GM23338 (cell line): Measurements from ENCODE around the gene PKP2. TPM values are rescaled to one million over a fixed set of nuclear protein-coding genes. Genes with fewer than 3 reads are reported as not detected.

Experiments
- ATAC-seq: fragments of 200-7000 bp; cut with Tn5 transposase; 3 replicates; pipeline ENCODE4 v1.9.1; 2020
- DNase-seq: peaks from one replicate; pipeline ENCODE4 v3.0.0-alpha.2; 2015; ENCODE audit warnings: low spot score
- H2AFZ ChIP-seq: fragments of 200-600 bp; sonication (generic); 2 replicates; pipeline ENCODE4 v1.8.0; 2016; ENCODE audit warnings: antibody characterized with exemption, mild to moderate bottlenecking, moderate library complexity
- H3F3A ChIP-seq: fragments of 200-600 bp; sonication (generic); replicated peaks from 2 replicates; pipeline ENCODE4 v1.8.0; 2017; ENCODE audit warnings: antibody characterized with exemption, mixed run types, low read depth
- H3K27ac ChIP-seq: fragments of 200-600 bp; sonication (generic); 2 replicates; pipeline ENCODE4 v1.6.1; 2016; ENCODE audit warnings: low read depth
- H3K27me3 ChIP-seq: fragments of 200-600 bp; sonication (generic); 2 replicates; pipeline ENCODE4 v1.8.0; 2016; ENCODE audit warnings: mild to moderate bottlenecking, mixed run types, moderate library complexity; ENCODE audit not compliant: insufficient read depth
- H3K36me3 ChIP-seq: fragments of 200-600 bp; sonication (generic); 2 replicates; pipeline ENCODE4 v1.8.0; 2016; ENCODE audit warnings: mild to moderate bottlenecking; ENCODE audit not compliant: insufficient read depth
- H3K4me1 ChIP-seq: fragments of 200-600 bp; sonication (generic); 2 replicates; pipeline ENCODE4 v1.8.0; 2016; ENCODE audit warnings: mild to moderate bottlenecking, moderate library complexity; ENCODE audit not compliant: insufficient read depth
- H3K4me2 ChIP-seq: fragments of 200-600 bp; sonication (generic); 2 replicates; pipeline ENCODE4 v1.7.1; 2017; ENCODE audit warnings: mixed run types
- H3K4me3 ChIP-seq: fragments of 200-600 bp; sonication (generic); 2 replicates; pipeline ENCODE4 v1.6.1; 2016; ENCODE audit warnings: mixed run types
- H3K79me2 ChIP-seq: fragments of 200-600 bp; sonication (generic); replicated peaks from 2 replicates; pipeline ENCODE4 v1.8.0; 2017; ENCODE audit warnings: mild to moderate bottlenecking; ENCODE audit not compliant: insufficient read depth
- H3K9me2 ChIP-seq: fragments of 200-600 bp; sonication (generic); 2 replicates; pipeline ENCODE4 v1.8.0; 2017; ENCODE audit not compliant: insufficient read depth
- H4K20me1 ChIP-seq: fragments of 200-600 bp; sonication (generic); replicated peaks from 2 replicates; pipeline ENCODE4 v1.8.0; 2017; ENCODE audit warnings: mild to moderate bottlenecking; ENCODE audit not compliant: insufficient read depth
- H3K27ac Mint-ChIP-seq: 2 replicates; pipeline ENCODE4 v1.8.0; 2020; ENCODE audit warnings: inconsistent platforms, mild to moderate bottlenecking, moderate library complexity, mixed read lengths
- H3K27me3 Mint-ChIP-seq: 3 replicates; pipeline ENCODE4 v1.8.0; 2022; ENCODE audit warnings: low read depth, mild to moderate bottlenecking, moderate library complexity, mixed read lengths, inconsistent platforms; ENCODE audit not compliant: insufficient read depth, poor library complexity
- H3K36me3 Mint-ChIP-seq: 3 replicates; pipeline ENCODE4 v1.8.0; 2021; ENCODE audit warnings: low read depth, mild to moderate bottlenecking, inconsistent platforms, moderate library complexity, mixed read lengths
- H3K4me1 Mint-ChIP-seq: 3 replicates; pipeline ENCODE4 v1.8.0; 2020; ENCODE audit warnings: mild to moderate bottlenecking, inconsistent platforms, mixed read lengths
- H3K4me3 Mint-ChIP-seq: 3 replicates; pipeline ENCODE4 v1.8.0; 2021; ENCODE audit warnings: moderate library complexity, mild to moderate bottlenecking, inconsistent platforms, mixed read lengths
- H3K9me3 Mint-ChIP-seq: 3 replicates; pipeline ENCODE4 v1.8.0; 2020; ENCODE audit warnings: moderate library complexity, mild to moderate bottlenecking, inconsistent platforms, mixed read lengths
- CREB1 ChIP-seq: fragments of 250-450 bp; sonication (Bioruptor Pico); IDR thresholded peaks from 2 replicates; pipeline ENCODE4 v1.5.0; 2020; ENCODE audit warnings: low read depth, mild to moderate bottlenecking, moderate library complexity
- EZH2 ChIP-seq: fragments of 200-600 bp; sonication (generic); IDR thresholded peaks from one replicate; pipeline ENCODE4 v1.8.0; 2017; ENCODE audit warnings: antibody characterized with exemption, mild to moderate bottlenecking, low read depth; ENCODE audit not compliant: unreplicated experiment
- EZH2phosphoT487 ChIP-seq: fragments of 200-600 bp; sonication (generic); IDR thresholded peaks from one replicate; pipeline ENCODE4 v1.8.1; 2018; ENCODE audit warnings: antibody characterized with exemption; ENCODE audit not compliant: unreplicated experiment
- JUNB ChIP-seq: IDR thresholded peaks from one replicate; pipeline ENCODE4 v1.6.1; 2016; ENCODE audit warnings: antibody characterized with exemption; ENCODE audit not compliant: unreplicated experiment
- NANOG ChIP-seq: IDR thresholded peaks from 2 replicates; pipeline ENCODE4 v1.6.1; 2016; ENCODE audit warnings: antibody characterized with exemption, borderline replicate concordance
- POLR2AphosphoS5 ChIP-seq: IDR thresholded peaks from 2 replicates; pipeline ENCODE4 v1.6.1; 2016; ENCODE audit warnings: antibody characterized with exemption, low read depth
- STAT1 ChIP-seq: IDR thresholded peaks from one replicate; pipeline ENCODE4 v1.6.1; 2016; ENCODE audit warnings: antibody characterized with exemption; ENCODE audit not compliant: unreplicated experiment
- ZNF114 ChIP-seq: fragments of 250-450 bp; sonication (Bioruptor Pico); IDR thresholded peaks from 2 replicates; pipeline ENCODE4 v1.5.0; 2020; ENCODE audit warnings: mild to moderate bottlenecking, moderate library complexity
- ZNF331 ChIP-seq: fragments of 250-450 bp; sonication (Bioruptor Pico); IDR thresholded peaks from 2 replicates; pipeline ENCODE4 v1.5.0; 2020; ENCODE audit warnings: low read depth, mild to moderate bottlenecking, moderate library complexity
- polyA plus RNA-seq: library from polyadenylated mRNA; unstranded; fragments of >200 nt; fragmentation: Nextera tagmentation; extraction: Ambion mirVana; gene quantifications from 2 replicates; pipeline ENCODE4 v1.2.1, GENCODE V29; 2016
- total RNA-seq: library from RNA; depleted of rRNA; stranded (reverse); fragments of >200 nt; shearing (Covaris generic); gene quantifications from 2 replicates; pipeline ENCODE4 v1.2.3, GENCODE V29; 2014
- TF ChIP-seq, protein P1 (sequence below): IDR thresholded peaks from 2 replicates; pipeline ENCODE4 v1.6.1; 2016; ENCODE audit warnings: antibody characterized with exemption
- TF ChIP-seq, protein P2 (sequence below): fragments of 250-450 bp; sonication (Bioruptor Pico); IDR thresholded peaks from 2 replicates; pipeline ENCODE4 v1.5.0; 2020; ENCODE audit warnings: mild to moderate bottlenecking, moderate library complexity
- TF ChIP-seq, protein P3 (sequence below), 2 experiments: fragments of 200-600 bp in 1 of 2; sonication (generic) in 1 of 2; conservative IDR thresholded peaks; 2 replicates each; pipeline versions ENCODE4 v1.5.1 to v1.6.1; 2016 to 2017; ENCODE audit warnings: antibody characterized with exemption in 2 of 2, low read depth in 2 of 2, mild to moderate bottlenecking in 2 of 2, moderate library complexity in 1 of 2
- TF ChIP-seq, protein P4 (sequence below): IDR thresholded peaks from one replicate; pipeline ENCODE4 v1.6.1; 2018; ENCODE audit warnings: antibody characterized with exemption; ENCODE audit not compliant: unreplicated experiment

The PKP2 gene
- total and polyA plus RNA-seq, 2 experiments from 2014 or later: 24.6 to 47.6 TPM

DNA sequence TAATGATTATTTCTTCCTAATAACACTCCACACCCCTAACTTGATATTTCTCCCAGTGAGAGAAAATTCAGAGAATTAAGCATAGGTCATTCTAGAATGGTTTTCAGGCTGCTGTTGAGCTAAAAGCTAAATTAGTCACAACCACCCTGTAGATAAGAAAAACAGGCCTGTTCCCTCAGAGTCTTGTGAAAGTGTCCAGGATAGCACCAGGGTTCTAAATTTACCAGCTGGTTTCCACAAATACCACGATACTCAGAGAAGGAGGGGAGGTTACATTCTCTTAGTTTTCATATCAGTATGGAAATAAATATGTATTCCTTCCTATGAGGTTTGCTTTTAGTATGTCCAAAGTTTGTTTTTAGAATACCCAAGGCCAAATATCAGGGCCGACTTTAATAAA is 74.9 kb downstream of the PKP2 start:
- DNase-seq: no peak
- no peaks in the 10 kb centered on the region for H3K9me2 ChIP-seq
- no peaks in the 10 kb centered on the region; the same call in 2 of the 3 replicates for H3K4me1 Mint-ChIP-seq
- peaks cover 11% of the 10 kb centered on the region for H3K36me3 ChIP-seq
- H4K20me1 ChIP-seq: no peaks in the 10 kb centered on the region
- H3K4me2 ChIP-seq: no peak overlapping the region
- peaks cover 17% of the 10 kb centered on the region for H3K36me3 Mint-ChIP-seq
- H3K4me3 ChIP-seq: no peak overlapping the region
- TF ChIP-seq CREB1 (CRISPR knock-in tag) (no peak), POLR2AphosphoS5 (no peak), NANOG (no peak), EZH2 (no peak), ZNF114 (no peak), STAT1 (no peak), EZH2phosphoT487 (no peak), JUNB (no peak), ZNF331 (CRISPR knock-in tag) (no peak)
- TF ChIP-seq, protein P1, sequence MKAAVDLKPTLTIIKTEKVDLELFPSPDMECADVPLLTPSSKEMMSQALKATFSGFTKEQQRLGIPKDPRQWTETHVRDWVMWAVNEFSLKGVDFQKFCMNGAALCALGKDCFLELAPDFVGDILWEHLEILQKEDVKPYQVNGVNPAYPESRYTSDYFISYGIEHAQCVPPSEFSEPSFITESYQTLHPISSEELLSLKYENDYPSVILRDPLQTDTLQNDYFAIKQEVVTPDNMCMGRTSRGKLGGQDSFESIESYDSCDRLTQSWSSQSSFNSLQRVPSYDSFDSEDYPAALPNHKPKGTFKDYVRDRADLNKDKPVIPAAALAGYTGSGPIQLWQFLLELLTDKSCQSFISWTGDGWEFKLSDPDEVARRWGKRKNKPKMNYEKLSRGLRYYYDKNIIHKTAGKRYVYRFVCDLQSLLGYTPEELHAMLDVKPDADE: no peak
- TF ChIP-seq, protein P2, sequence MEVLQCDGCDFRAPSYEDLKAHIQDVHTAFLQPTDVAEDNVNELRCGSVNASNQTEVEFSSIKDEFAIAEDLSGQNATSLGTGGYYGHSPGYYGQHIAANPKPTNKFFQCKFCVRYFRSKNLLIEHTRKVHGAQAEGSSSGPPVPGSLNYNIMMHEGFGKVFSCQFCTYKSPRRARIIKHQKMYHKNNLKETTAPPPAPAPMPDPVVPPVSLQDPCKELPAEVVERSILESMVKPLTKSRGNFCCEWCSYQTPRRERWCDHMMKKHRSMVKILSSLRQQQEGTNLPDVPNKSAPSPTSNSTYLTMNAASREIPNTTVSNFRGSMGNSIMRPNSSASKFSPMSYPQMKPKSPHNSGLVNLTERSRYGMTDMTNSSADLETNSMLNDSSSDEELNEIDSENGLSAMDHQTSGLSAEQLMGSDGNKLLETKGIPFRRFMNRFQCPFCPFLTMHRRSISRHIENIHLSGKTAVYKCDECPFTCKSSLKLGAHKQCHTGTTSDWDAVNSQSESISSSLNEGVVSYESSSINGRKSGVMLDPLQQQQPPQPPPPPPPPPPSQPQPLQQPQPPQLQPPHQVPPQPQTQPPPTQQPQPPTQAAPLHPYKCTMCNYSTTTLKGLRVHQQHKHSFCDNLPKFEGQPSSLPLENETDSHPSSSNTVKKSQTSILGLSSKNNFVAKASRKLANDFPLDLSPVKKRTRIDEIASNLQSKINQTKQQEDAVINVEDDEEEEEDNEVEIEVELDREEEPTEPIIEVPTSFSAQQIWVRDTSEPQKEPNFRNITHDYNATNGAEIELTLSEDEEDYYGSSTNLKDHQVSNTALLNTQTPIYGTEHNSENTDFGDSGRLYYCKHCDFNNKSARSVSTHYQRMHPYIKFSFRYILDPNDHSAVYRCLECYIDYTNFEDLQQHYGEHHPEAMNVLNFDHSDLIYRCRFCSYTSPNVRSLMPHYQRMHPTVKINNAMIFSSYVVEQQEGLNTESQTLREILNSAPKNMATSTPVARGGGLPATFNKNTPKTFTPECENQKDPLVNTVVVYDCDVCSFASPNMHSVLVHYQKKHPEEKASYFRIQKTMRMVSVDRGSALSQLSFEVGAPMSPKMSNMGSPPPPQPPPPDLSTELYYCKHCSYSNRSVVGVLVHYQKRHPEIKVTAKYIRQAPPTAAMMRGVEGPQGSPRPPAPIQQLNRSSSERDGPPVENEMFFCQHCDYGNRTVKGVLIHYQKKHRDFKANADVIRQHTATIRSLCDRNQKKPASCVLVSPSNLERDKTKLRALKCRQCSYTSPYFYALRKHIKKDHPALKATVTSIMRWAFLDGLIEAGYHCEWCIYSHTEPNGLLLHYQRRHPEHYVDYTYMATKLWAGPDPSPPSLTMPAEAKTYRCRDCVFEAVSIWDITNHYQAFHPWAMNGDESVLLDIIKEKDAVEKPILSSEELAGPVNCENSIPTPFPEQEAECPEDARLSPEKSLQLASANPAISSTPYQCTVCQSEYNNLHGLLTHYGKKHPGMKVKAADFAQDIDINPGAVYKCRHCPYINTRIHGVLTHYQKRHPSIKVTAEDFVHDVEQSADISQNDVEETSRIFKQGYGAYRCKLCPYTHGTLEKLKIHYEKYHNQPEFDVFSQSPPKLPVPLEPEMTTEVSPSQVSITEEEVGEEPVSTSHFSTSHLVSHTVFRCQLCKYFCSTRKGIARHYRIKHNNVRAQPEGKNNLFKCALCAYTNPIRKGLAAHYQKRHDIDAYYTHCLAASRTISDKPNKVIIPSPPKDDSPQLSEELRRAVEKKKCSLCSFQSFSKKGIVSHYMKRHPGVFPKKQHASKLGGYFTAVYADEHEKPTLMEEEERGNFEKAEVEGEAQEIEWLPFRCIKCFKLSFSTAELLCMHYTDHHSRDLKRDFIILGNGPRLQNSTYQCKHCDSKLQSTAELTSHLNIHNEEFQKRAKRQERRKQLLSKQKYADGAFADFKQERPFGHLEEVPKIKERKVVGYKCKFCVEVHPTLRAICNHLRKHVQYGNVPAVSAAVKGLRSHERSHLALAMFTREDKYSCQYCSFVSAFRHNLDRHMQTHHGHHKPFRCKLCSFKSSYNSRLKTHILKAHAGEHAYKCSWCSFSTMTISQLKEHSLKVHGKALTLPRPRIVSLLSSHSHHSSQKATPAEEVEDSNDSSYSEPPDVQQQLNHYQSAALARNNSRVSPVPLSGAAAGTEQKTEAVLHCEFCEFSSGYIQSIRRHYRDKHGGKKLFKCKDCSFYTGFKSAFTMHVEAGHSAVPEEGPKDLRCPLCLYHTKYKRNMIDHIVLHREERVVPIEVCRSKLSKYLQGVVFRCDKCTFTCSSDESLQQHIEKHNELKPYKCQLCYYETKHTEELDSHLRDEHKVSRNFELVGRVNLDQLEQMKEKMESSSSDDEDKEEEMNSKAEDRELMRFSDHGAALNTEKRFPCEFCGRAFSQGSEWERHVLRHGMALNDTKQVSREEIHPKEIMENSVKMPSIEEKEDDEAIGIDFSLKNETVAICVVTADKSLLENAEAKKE (CRISPR knock-in tag): no peak
- TF ChIP-seq, protein P3, sequence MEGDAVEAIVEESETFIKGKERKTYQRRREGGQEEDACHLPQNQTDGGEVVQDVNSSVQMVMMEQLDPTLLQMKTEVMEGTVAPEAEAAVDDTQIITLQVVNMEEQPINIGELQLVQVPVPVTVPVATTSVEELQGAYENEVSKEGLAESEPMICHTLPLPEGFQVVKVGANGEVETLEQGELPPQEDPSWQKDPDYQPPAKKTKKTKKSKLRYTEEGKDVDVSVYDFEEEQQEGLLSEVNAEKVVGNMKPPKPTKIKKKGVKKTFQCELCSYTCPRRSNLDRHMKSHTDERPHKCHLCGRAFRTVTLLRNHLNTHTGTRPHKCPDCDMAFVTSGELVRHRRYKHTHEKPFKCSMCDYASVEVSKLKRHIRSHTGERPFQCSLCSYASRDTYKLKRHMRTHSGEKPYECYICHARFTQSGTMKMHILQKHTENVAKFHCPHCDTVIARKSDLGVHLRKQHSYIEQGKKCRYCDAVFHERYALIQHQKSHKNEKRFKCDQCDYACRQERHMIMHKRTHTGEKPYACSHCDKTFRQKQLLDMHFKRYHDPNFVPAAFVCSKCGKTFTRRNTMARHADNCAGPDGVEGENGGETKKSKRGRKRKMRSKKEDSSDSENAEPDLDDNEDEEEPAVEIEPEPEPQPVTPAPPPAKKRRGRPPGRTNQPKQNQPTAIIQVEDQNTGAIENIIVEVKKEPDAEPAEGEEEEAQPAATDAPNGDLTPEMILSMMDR (conservative IDR thresholded peaks at IDR 0.05; ENCODE audit: low read depth in 2 of 2): no peak
- TF ChIP-seq, protein P4, sequence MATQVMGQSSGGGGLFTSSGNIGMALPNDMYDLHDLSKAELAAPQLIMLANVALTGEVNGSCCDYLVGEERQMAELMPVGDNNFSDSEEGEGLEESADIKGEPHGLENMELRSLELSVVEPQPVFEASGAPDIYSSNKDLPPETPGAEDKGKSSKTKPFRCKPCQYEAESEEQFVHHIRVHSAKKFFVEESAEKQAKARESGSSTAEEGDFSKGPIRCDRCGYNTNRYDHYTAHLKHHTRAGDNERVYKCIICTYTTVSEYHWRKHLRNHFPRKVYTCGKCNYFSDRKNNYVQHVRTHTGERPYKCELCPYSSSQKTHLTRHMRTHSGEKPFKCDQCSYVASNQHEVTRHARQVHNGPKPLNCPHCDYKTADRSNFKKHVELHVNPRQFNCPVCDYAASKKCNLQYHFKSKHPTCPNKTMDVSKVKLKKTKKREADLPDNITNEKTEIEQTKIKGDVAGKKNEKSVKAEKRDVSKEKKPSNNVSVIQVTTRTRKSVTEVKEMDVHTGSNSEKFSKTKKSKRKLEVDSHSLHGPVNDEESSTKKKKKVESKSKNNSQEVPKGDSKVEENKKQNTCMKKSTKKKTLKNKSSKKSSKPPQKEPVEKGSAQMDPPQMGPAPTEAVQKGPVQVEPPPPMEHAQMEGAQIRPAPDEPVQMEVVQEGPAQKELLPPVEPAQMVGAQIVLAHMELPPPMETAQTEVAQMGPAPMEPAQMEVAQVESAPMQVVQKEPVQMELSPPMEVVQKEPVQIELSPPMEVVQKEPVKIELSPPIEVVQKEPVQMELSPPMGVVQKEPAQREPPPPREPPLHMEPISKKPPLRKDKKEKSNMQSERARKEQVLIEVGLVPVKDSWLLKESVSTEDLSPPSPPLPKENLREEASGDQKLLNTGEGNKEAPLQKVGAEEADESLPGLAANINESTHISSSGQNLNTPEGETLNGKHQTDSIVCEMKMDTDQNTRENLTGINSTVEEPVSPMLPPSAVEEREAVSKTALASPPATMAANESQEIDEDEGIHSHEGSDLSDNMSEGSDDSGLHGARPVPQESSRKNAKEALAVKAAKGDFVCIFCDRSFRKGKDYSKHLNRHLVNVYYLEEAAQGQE: no peak
- no peaks in the 10 kb centered on the region for H3K79me2 ChIP-seq
- no peaks in the 10 kb centered on the region for H3F3A ChIP-seq
- H3K27me3 ChIP-seq: no peaks in the 10 kb centered on the region
- H3K27ac Mint-ChIP-seq: no peak overlapping the region
- peaks cover 1% of the 10 kb centered on the region for H3K27me3 Mint-ChIP-seq
- ATAC-seq: no peak
- H3K9me3 Mint-ChIP-seq: no peaks in the 10 kb centered on the region
- no peak overlapping the region for H2AFZ ChIP-seq
- H3K27ac ChIP-seq: no peak overlapping the region
- no peaks in the 10 kb centered on the region for H3K4me1 ChIP-seq
- H3K4me3 Mint-ChIP-seq: no peak overlapping the region
